HL-60 (cell line): ENCODE measurements around the gene NFIA.

Experiments used
- DNase-seq, 2 experiments: peaks; one replicate each; pipeline ENCODE4 v3.0.0-alpha.2; 2010 to 2020; ENCODE audit warnings: low read depth in 1 of 2, low spot score in 1 of 2
- H3K27ac ChIP-seq: fragments of 250-450 bp; sonication (Bioruptor Pico); replicated peaks from 2 replicates; pipeline ENCODE4 v1.5.1; 2020; ENCODE audit warnings: mild to moderate bottlenecking, moderate library complexity
- H3K27me3 ChIP-seq: fragments of 250-450 bp; sonication (Bioruptor Pico); 2 replicates; pipeline ENCODE4 v1.5.1; 2021; ENCODE audit warnings: mild to moderate bottlenecking, moderate library complexity; ENCODE audit not compliant: insufficient read depth, poor library complexity, severe bottlenecking
- H3K4me3 ChIP-seq: replicated peaks from 2 replicates; pipeline ENCODE4 v1.5.1; 2011; ENCODE audit warnings: mild to moderate bottlenecking, control low read depth, low read length; ENCODE audit not compliant: insufficient read depth
- CTCF ChIP-seq: IDR thresholded peaks from one replicate; pipeline ENCODE4 v1.5.1; 2011; ENCODE audit warnings: low read length, control low read depth, inconsistent platforms; ENCODE audit not compliant: insufficient read depth
- GABPA ChIP-seq: IDR thresholded peaks from 2 replicates; pipeline ENCODE4 v1.6.1; 2012; ENCODE audit warnings: low read depth
- POLR2AphosphoS5 ChIP-seq: IDR thresholded peaks from 2 replicates; pipeline ENCODE4 v1.6.1; 2012; ENCODE audit warnings: low read depth
- REST ChIP-seq: IDR thresholded peaks from 2 replicates; pipeline ENCODE4 v1.6.1; 2012; ENCODE audit warnings: low read depth; ENCODE audit not compliant: insufficient replicate concordance
- SPI1 ChIP-seq: IDR thresholded peaks from 2 replicates; pipeline ENCODE4 v1.6.1; 2012; ENCODE audit warnings: low read depth, mild to moderate bottlenecking, borderline replicate concordance

NFIA gene

DNA sequence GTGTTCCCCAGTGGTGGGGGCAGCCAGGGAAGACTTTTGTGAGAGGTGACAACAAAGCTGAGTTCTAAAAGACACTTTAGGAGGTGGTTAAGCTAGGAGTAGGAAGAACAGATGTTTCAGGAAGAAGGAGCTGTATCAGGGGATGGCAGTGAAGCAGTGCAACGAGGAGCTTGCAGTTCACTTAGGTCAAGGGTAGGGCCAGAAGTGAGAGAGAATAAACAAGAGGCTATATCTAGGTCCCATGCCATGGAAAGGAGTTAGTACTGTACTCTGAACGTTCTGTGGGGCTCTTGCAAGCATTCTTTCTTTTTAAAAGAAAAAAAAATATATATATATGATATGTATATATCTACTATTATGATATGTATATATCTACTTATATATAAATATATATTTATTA is 244.4 kb downstream of the NFIA start:
- TF ChIP-seq CTCF (no peak), POLR2AphosphoS5 (no peak), REST (no peak), SPI1 (no peak), GABPA (no peak)
- no peak overlapping the region for H3K4me3 ChIP-seq
- no peaks in the 10 kb centered on the region for H3K27me3 ChIP-seq
- H3K27ac ChIP-seq = no peak overlapping the region
- no peak for DNase-seq

- Histone ChIP-seq H3K27ac (no peak overlapping the region), H3K27me3 (no peaks in the 10 kb centered on the region), H3K4me3 (no peak overlapping the region)
- TF ChIP-seq SPI1 = no peak
- TF ChIP-seq CTCF = no peak
- no peak for TF ChIP-seq REST
- no peak for TF ChIP-seq POLR2AphosphoS5
- no peak for TF ChIP-seq GABPA
- no peak for DNase-seq
Measured at GRCh38 chr1:61327436-61327835, 245.1 kb downstream of the NFIA start.

DNA sequence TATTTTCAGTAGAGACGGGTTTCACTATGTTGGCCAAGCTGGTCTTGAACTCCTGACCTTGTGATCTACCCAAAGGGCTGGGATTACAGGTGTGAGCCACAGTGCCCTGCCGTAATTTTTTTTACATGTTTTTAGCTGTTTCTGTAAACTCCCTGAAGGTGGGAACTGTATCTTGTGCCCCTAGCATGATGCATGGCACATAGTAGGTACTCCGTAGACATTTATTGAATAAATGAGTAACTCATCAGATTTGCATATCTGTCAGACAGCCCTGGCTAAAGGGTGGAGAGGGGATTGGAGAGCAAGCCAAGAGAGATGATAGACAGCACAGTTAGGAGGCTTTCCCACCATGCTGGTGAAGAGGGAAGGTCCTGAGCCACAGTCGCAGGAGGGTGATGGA is 247.2 kb downstream of the NFIA start:
- Histone ChIP-seq H3K27ac (no peak overlapping the region), H3K27me3 (no peaks in the 10 kb centered on the region), H3K4me3 (no peak overlapping the region)
- no peak for DNase-seq
- TF ChIP-seq POLR2AphosphoS5 (no peak), REST (no peak), GABPA (no peak), SPI1 (no peak), CTCF (no peak)
